Uterus (tissue), 4 donors: ENCODE data around the gene ADARB2. TPM values are rescaled to one million over a fixed set of nuclear protein-coding genes. Genes with fewer than 3 reads are reported as not detected.

Experiments
- DNase-seq, 2 donors: peaks; one replicate each; pipeline ENCODE4 v3.0.0-alpha.2; 2019 to 2020
- H3K27ac ChIP-seq, 2 donors: fragments of 200-600 bp; sonication (generic); 1 replicate in 1 of 2; 2 replicates in 1 of 2; pipeline ENCODE4 v1.5.1; 2016 to 2018
- H3K27me3 ChIP-seq, 2 donors: fragments of 200-600 bp; sonication (generic); one replicate each; pipeline ENCODE4 v1.5.1; 2018 to 2019; ENCODE audit warnings: control low read depth in 1 of 2
- H3K36me3 ChIP-seq, 2 donors: fragments of 200-600 bp; sonication (generic); one replicate each; pipeline ENCODE4 v1.5.1; 2019; ENCODE audit warnings: control low read depth in 1 of 2
- H3K4me1 ChIP-seq, 2 donors: fragments of 200-600 bp; sonication (generic); one replicate each; pipeline ENCODE4 v1.5.1; 2018 to 2019; ENCODE audit warnings: control low read depth in 1 of 2
- H3K4me3 ChIP-seq, 2 donors: fragments of 200-600 bp; sonication (generic); 1 replicate in 1 of 2; 2 replicates in 1 of 2; pipeline ENCODE4 v1.5.1; 2018 to 2019; ENCODE audit warnings: mild to moderate bottlenecking in 1 of 2
- H3K9me3 ChIP-seq, 2 donors: fragments of 200-600 bp; sonication (generic); one replicate each; pipeline ENCODE4 v1.5.1; 2019; ENCODE audit warnings: control low read depth in 1 of 2
- CTCF ChIP-seq, 4 experiments: fragments of 200-600 bp in 2 of 4; fragments of 450-650 bp in 2 of 4; sonication (generic) in 2 of 4; IDR thresholded peaks; one replicate each; pipeline ENCODE4 v1.5.1; 2016 to 2019; ENCODE audit warnings: antibody characterized with exemption in 4 of 4, mild to moderate bottlenecking in 2 of 4, moderate library complexity in 1 of 4
- POLR2A ChIP-seq, 2 donors: fragments of 450-650 bp; IDR thresholded peaks; one replicate each; pipeline ENCODE4 v1.6.1; 2016; ENCODE audit warnings: antibody characterized with exemption in 2 of 2, mild to moderate bottlenecking in 1 of 2, moderate library complexity in 1 of 2
- intact Hi-C: fragments of 100-400 bp; cut with DNase I; formaldehyde crosslinking; loops from one replicate; pipeline ENCODE4 v1.15.1; 2023; ENCODE audit warnings: low total_unique reads
- total RNA-seq, 4 donors: library from RNA; depleted of rRNA in 3 of 4; stranded (reverse); fragments of >200 nt in 3 of 4; gene quantifications; one replicate each; pipeline versions ENCODE4 v1.1.0 to v1.2.4, GENCODE V29; 2014 to 2023
- donor health status: DM: yes; HTN: yes; CAD: no.

Gene ADARB2
- total RNA-seq, 4 donors from 2014 or later, result 0.76 to 2.6 (median 2.0) TPM; not detected in 1

GRCh38 chr10:1156921-1157614 lies 580.3 kb downstream of the ADARB2 start:
- TF ChIP-seq CTCF (IDR thresholded peaks at IDR 0.05) (no peak), POLR2A (IDR thresholded peaks at IDR 0.05) (no peak)
- Histone ChIP-seq H3K4me3 (no peak overlapping the region), H3K36me3 (no peaks in the 10 kb centered on the region), H3K27me3 (no peaks in the 10 kb centered on the region), H3K27ac (no peak overlapping the region), H3K9me3 (no peaks in the 10 kb centered on the region), H3K4me1 (no peaks in the 10 kb centered on the region)
- DNase-seq, result no peak
- intact Hi-C loops, result no loop called here

- H3K4me3 ChIP-seq, result no peak overlapping the region
- H3K9me3 ChIP-seq, result no peaks in the 10 kb centered on the region
- H3K27me3 ChIP-seq, result no peaks in the 10 kb centered on the region
- H3K27ac ChIP-seq, result no peak overlapping the region
- H3K4me1 ChIP-seq, result no peaks in the 10 kb centered on the region
- DNase-seq, result no peak
- TF ChIP-seq POLR2A (IDR thresholded peaks at IDR 0.05) (no peak), CTCF (IDR thresholded peaks at IDR 0.05) (no peak)
- intact Hi-C loops, result no loop called here
- H3K36me3 ChIP-seq, result no peaks in the 10 kb centered on the region
These were observed 580.8 kb downstream of the ADARB2 start for GRCh38 chr10:1156616-1156886.

GRCh38 chr10:1155791-1156615 lies 581.3 kb downstream of the ADARB2 start:
- no peaks in the 10 kb centered on the region for H3K27me3 ChIP-seq
- TF ChIP-seq CTCF (IDR thresholded peaks at IDR 0.05) (no peak), POLR2A (IDR thresholded peaks at IDR 0.05) (no peak)
- no peak overlapping the region for H3K4me3 ChIP-seq
- H3K9me3 ChIP-seq, result no peaks in the 10 kb centered on the region
- intact Hi-C loops, result no loop called here
- no peaks in the 10 kb centered on the region for H3K36me3 ChIP-seq
- H3K4me1 ChIP-seq, result no peaks in the 10 kb centered on the region
- no peak overlapping the region for H3K27ac ChIP-seq
- DNase-seq, result no peak

- Histone ChIP-seq H3K4me3 (no peak overlapping the region), H3K27ac (no peak overlapping the region), H3K36me3 (no peaks in the 10 kb centered on the region), H3K4me1 (no peaks in the 10 kb centered on the region), H3K9me3 (no peaks in the 10 kb centered on the region), H3K27me3 (no peaks in the 10 kb centered on the region)
- intact Hi-C loops, result no loop called here
- no peak for TF ChIP-seq POLR2A (IDR thresholded peaks at IDR 0.05)
- TF ChIP-seq CTCF (IDR thresholded peaks at IDR 0.05), result no peak
- DNase-seq, result no peak
These were observed 582.6 kb downstream of the ADARB2 start for GRCh38 chr10:1154531-1155295.
